G401 (cell line): ENCODE results near the gene MS4A8. TPM values are rescaled to one million over a fixed set of nuclear protein-coding genes. Genes with fewer than 3 reads are reported as not detected.
"Not testable (repeated sequence)": the region's sequence is repeated elsewhere in the genome, so short reads cannot be mapped to it uniquely, and the experiment has no call there.

Experiments
- DNase-seq: peaks from one replicate; pipeline ENCODE4 v3.0.0-alpha.2; 2015; ENCODE audit warnings: low spot score
- in situ Hi-C: cut with HindIII; loops from 2 replicates; pipeline ENCODE4 v1.10.0; 2016; ENCODE audit warnings: low sequenced_read_pairs, mixed read lengths
- total RNA-seq: library from RNA; depleted of rRNA; stranded (reverse); fragments of >200 nt; shearing (Covaris generic); gene quantifications from 2 replicates; pipeline ENCODE4 v1.2.3, GENCODE V29; 2014; rRNA removed

The MS4A8 gene
- total RNA-seq: not detected in 2 replicates

GRCh38 chr11:60699284-60699691, at the start of gene MS4A8:
TSS of gene MS4A8 (plus strand) at chr11:60699612. CDS start at chr11:60700861, 1,249 bp downstream.
- DNase-seq: no peak
- in situ Hi-C loops: no loop called here

GRCh38 chr11:60657888-60658287, 41.5 kb upstream of the MS4A8 start:
- in situ Hi-C loops: no loop called here
- peak; percentile 1 for DNase-seq

GRCh38 chr11:60658409-60658808, 41.0 kb upstream of the MS4A8 start:
- in situ Hi-C loops: no loop called here

GRCh38 chr11:60672255-60672654, 27.2 kb upstream of the MS4A8 start:
- no peak for DNase-seq
- in situ Hi-C loops: no loop called here

More at GRCh38 chr11:60658409-60658808, 41.0 kb upstream of the MS4A8 start:
- no peak for DNase-seq

GRCh38 chr11:60678231-60678630, 21.2 kb upstream of the MS4A8 start:
- not testable (repeated sequence) for DNase-seq

GRCh38 chr11:60679879-60680278, 19.5 kb upstream of the MS4A8 start:
- no peak for DNase-seq
- in situ Hi-C loops: no loop called here

More at GRCh38 chr11:60678231-60678630, 21.2 kb upstream of the MS4A8 start:
- in situ Hi-C loops: not testable (repeated sequence)

GRCh38 chr11:60680455-60681119, 18.8 kb upstream of the MS4A8 start:
- in situ Hi-C loops: no loop called here
- no peak for DNase-seq

GRCh38 chr11:60684541-60684848, 14.9 kb upstream of the MS4A8 start:
- not testable (repeated sequence) for DNase-seq

GRCh38 chr11:60691661-60692060, 7.8 kb upstream of the MS4A8 start:
- in situ Hi-C loops: no loop called here
- no peak for DNase-seq

More at GRCh38 chr11:60684541-60684848, 14.9 kb upstream of the MS4A8 start:
- in situ Hi-C loops: not testable (repeated sequence)

GRCh38 chr11:60699936-60700335, 524 bp downstream of the MS4A8 start:
- in situ Hi-C loops: no loop called here

GRCh38 chr11:60700689-60701468, 1.5 kb downstream of the MS4A8 start:
- in situ Hi-C loops: no loop called here
- DNase-seq: no peak

More at GRCh38 chr11:60699936-60700335, 524 bp downstream of the MS4A8 start:
- DNase-seq: no peak

- no peak for DNase-seq
- in situ Hi-C loops: no loop called here
Measured at GRCh38 chr11:60701469-60701818, 2.0 kb downstream of the MS4A8 start.

- in situ Hi-C loops: no loop called here
Measured at GRCh38 chr11:60703374-60703773, 4.0 kb downstream of the MS4A8 start.

GRCh38 chr11:60705895-60706294, 6.5 kb downstream of the MS4A8 start:
- no peak for DNase-seq
- in situ Hi-C loops: no loop called here

More at GRCh38 chr11:60703374-60703773, 4.0 kb downstream of the MS4A8 start:
- DNase-seq: no peak

GRCh38 chr11:60706931-60707330, 7.5 kb downstream of the MS4A8 start:
- in situ Hi-C loops: no loop called here
- DNase-seq: no peak

- in situ Hi-C loops: no loop called here
- no peak for DNase-seq
Measured at GRCh38 chr11:60710482-60710881, 11.1 kb downstream of the MS4A8 start.

GRCh38 chr11:60711276-60711675, 11.9 kb downstream of the MS4A8 start:
- in situ Hi-C loops: no loop called here
- DNase-seq: no peak

GRCh38 chr11:60713423-60713822, 14.0 kb downstream of the MS4A8 start:
- in situ Hi-C loops, DNase-seq: not testable (repeated sequence)

GRCh38 chr11:60717956-60718355, 18.5 kb downstream of the MS4A8 start:
- DNase-seq: no peak
- in situ Hi-C loops: no loop called here

- in situ Hi-C loops: no loop called here
- DNase-seq: no peak
Measured at GRCh38 chr11:60718524-60719316, 19.3 kb downstream of the MS4A8 start.
